Stimulated activated naive B cell treated with anti-CD40 and anti-IgM and Interleukin-4, amounts not matched to agents 10 μg/mL and 1 μg/mL and 100 μg/mL, for 72 hours (primary cell): ENCODE measurements around the gene JAKMIP2.
"Not testable (repeated sequence)": the region's sequence is repeated elsewhere in the genome, so short reads cannot be mapped to it uniquely, and the experiment has no call there.

Experiments used
- ATAC-seq, 2 donors: fragments of 150-1000 bp; cut with Tn5 transposase; replicated peaks; 2 replicates each; pipeline ENCODE4 v1.10.0; 2021; ENCODE audit warnings: moderate library complexity in 1 of 2
- DNase-seq: peaks from one replicate; pipeline ENCODE4 v3.0.0; 2021
- H3K27ac Mint-ChIP-seq: one replicate; pipeline ENCODE4 v1.8.0; 2022; ENCODE audit warnings: mild to moderate bottlenecking, mixed read lengths
- H3K27me3 Mint-ChIP-seq, 2 donors: one replicate each; pipeline ENCODE4 v1.8.0; 2022; ENCODE audit warnings: mixed read lengths in 2 of 2
- H3K36me3 Mint-ChIP-seq, 2 donors: one replicate each; pipeline ENCODE4 v1.8.0; 2022; ENCODE audit warnings: mixed read lengths in 2 of 2, mild to moderate bottlenecking in 1 of 2
- H3K4me1 Mint-ChIP-seq, 2 donors: one replicate each; pipeline ENCODE4 v1.8.0; 2022; ENCODE audit warnings: mixed read lengths in 2 of 2, mild to moderate bottlenecking in 1 of 2
- H3K4me3 Mint-ChIP-seq, 2 donors: one replicate each; pipeline ENCODE4 v1.8.0; 2022; ENCODE audit warnings: mild to moderate bottlenecking in 2 of 2, mixed read lengths in 2 of 2, moderate library complexity in 1 of 2
- H3K9me3 Mint-ChIP-seq, 2 donors: one replicate each; pipeline ENCODE4 v1.8.0; 2022; ENCODE audit warnings: mixed read lengths in 2 of 2, mild to moderate bottlenecking in 1 of 2

Gene JAKMIP2

GRCh38 chr5:147782110-147783028 is at the start of gene JAKMIP2:
TSS of gene JAKMIP2 (minus strand) at chr5:147782728. CDS start at chr5:147671806, 110,922 bp downstream.
- H3K27me3 Mint-ChIP-seq, result no peaks in the 10 kb centered on the region
- H3K4me1 Mint-ChIP-seq, result peaks cover 6 to 10% of the 10 kb centered on the region in 2 donors
- H3K36me3 Mint-ChIP-seq, result no peaks in the 10 kb centered on the region
- peak; percentile 99 for ATAC-seq
- H3K9me3 Mint-ChIP-seq, result no peaks in the 10 kb centered on the region
- peak within 1 kb of the TSS; percentile 80 to 93 for H3K4me3 Mint-ChIP-seq
- peak; percentile 86 for DNase-seq
- peak within 1 kb of the TSS; percentile 62 for H3K27ac Mint-ChIP-seq

- no peak for DNase-seq
- Mint-ChIP-seq H3K36me3 (no peaks in the 10 kb centered on the region), H3K4me1 (no peaks in the 10 kb centered on the region), H3K9me3 (no peaks in the 10 kb centered on the region), H3K27ac (no peak within 1 kb of the TSS), H3K27me3 (no peaks in the 10 kb centered on the region), H3K4me3 (no peak within 1 kb of the TSS)
- ATAC-seq, result no peak
Measured at GRCh38 chr5:147831465-147831864, 48.9 kb upstream of the JAKMIP2 start, which contains the start of gene SPINK1. TSS of gene SPINK1 (minus strand) at chr5:147831671. CDS start at chr5:147831577, 94 bp downstream.

GRCh38 chr5:147830035-147830434 is 47.5 kb upstream of the JAKMIP2 start:
- no peak for DNase-seq
- Mint-ChIP-seq H3K4me3 (no peak overlapping the region), H3K9me3 (no peaks in the 10 kb centered on the region), H3K4me1 (no peaks in the 10 kb centered on the region), H3K27me3 (no peaks in the 10 kb centered on the region), H3K36me3 (no peaks in the 10 kb centered on the region), H3K27ac (no peak overlapping the region)
- no peak for ATAC-seq

- H3K4me3 Mint-ChIP-seq, DNase-seq, ATAC-seq, H3K36me3 Mint-ChIP-seq, H3K27me3 Mint-ChIP-seq, H3K9me3 Mint-ChIP-seq, H3K4me1 Mint-ChIP-seq, H3K27ac Mint-ChIP-seq: not testable (repeated sequence)
Measured at GRCh38 chr5:147827017-147827416, 44.5 kb upstream of the JAKMIP2 start.

- no peaks in the 10 kb centered on the region for H3K36me3 Mint-ChIP-seq
- H3K27me3 Mint-ChIP-seq, result peaks cover 0 to 2% of the 10 kb centered on the region in 2 donors
- no peak overlapping the region for H3K4me3 Mint-ChIP-seq
- DNase-seq (no peak), ATAC-seq (no peak)
- H3K4me1 Mint-ChIP-seq, result no peaks in the 10 kb centered on the region
- H3K27ac Mint-ChIP-seq, result no peak overlapping the region
- H3K9me3 Mint-ChIP-seq, result no peaks in the 10 kb centered on the region
Measured at GRCh38 chr5:147826361-147826760, 43.8 kb upstream of the JAKMIP2 start.

- peaks cover 0 to 3% of the 10 kb centered on the region in 2 donors for H3K27me3 Mint-ChIP-seq
- no peak overlapping the region for H3K27ac Mint-ChIP-seq
- peak; percentile 92 to 94 for ATAC-seq
- H3K4me1 Mint-ChIP-seq, result no peaks in the 10 kb centered on the region
- no peaks in the 10 kb centered on the region for H3K9me3 Mint-ChIP-seq
- H3K36me3 Mint-ChIP-seq, result no peaks in the 10 kb centered on the region
- H3K4me3 Mint-ChIP-seq, result no peak overlapping the region
- DNase-seq, result peak; percentile 11
Measured at GRCh38 chr5:147822686-147823491, 40.4 kb upstream of the JAKMIP2 start.

GRCh38 chr5:147822222-147822621 is 39.7 kb upstream of the JAKMIP2 start:
- H3K9me3 Mint-ChIP-seq, H3K4me1 Mint-ChIP-seq, H3K4me3 Mint-ChIP-seq, H3K27ac Mint-ChIP-seq, H3K36me3 Mint-ChIP-seq, H3K27me3 Mint-ChIP-seq, DNase-seq: not testable (repeated sequence)
- ATAC-seq, result peak in 1 of 2 donors; percentile 7

- H3K4me1 Mint-ChIP-seq, result no peaks in the 10 kb centered on the region
- DNase-seq (no peak), ATAC-seq (no peak)
- H3K27me3 Mint-ChIP-seq, result peaks cover 0 to 7% of the 10 kb centered on the region in 2 donors
- H3K36me3 Mint-ChIP-seq, result no peaks in the 10 kb centered on the region
- no peak overlapping the region for H3K27ac Mint-ChIP-seq
- H3K9me3 Mint-ChIP-seq, result no peaks in the 10 kb centered on the region
- no peak overlapping the region for H3K4me3 Mint-ChIP-seq
Measured at GRCh38 chr5:147821766-147822165, 39.2 kb upstream of the JAKMIP2 start.

GRCh38 chr5:147819261-147819770 is 36.8 kb upstream of the JAKMIP2 start:
- DNase-seq (no peak), ATAC-seq (no peak)
- Mint-ChIP-seq H3K4me1 (no peaks in the 10 kb centered on the region), H3K4me3 (no peak overlapping the region), H3K36me3 (no peaks in the 10 kb centered on the region), H3K27me3 (peaks cover 0 to 7% of the 10 kb centered on the region in 2 donors), H3K9me3 (no peaks in the 10 kb centered on the region), H3K27ac (no peak overlapping the region)

GRCh38 chr5:147818290-147818689 is 35.8 kb upstream of the JAKMIP2 start:
- Mint-ChIP-seq H3K36me3 (no peaks in the 10 kb centered on the region), H3K9me3 (no peaks in the 10 kb centered on the region), H3K27ac (no peak overlapping the region), H3K4me3 (no peak overlapping the region), H3K27me3 (peaks cover 0 to 7% of the 10 kb centered on the region in 2 donors), H3K4me1 (no peaks in the 10 kb centered on the region)
- DNase-seq (no peak), ATAC-seq (peak in 1 of 2 donors; percentile 25)

GRCh38 chr5:147813696-147814095 is 31.2 kb upstream of the JAKMIP2 start:
- Mint-ChIP-seq H3K4me3 (no peak overlapping the region), H3K4me1 (no peaks in the 10 kb centered on the region), H3K36me3 (no peaks in the 10 kb centered on the region), H3K27me3 (peaks cover 0 to 8% of the 10 kb centered on the region in 2 donors), H3K27ac (no peak overlapping the region), H3K9me3 (no peaks in the 10 kb centered on the region)
- no peak for ATAC-seq
- no peak for DNase-seq

GRCh38 chr5:147809830-147810666 is 27.5 kb upstream of the JAKMIP2 start:
- H3K4me1 Mint-ChIP-seq, result peaks cover 2 to 4% of the 10 kb centered on the region in 2 donors
- H3K27me3 Mint-ChIP-seq, result peaks cover 4 to 5% of the 10 kb centered on the region in 2 donors
- no peak for ATAC-seq
- no peak overlapping the region for H3K4me3 Mint-ChIP-seq
- no peaks in the 10 kb centered on the region for H3K9me3 Mint-ChIP-seq
- no peak overlapping the region for H3K27ac Mint-ChIP-seq
- H3K36me3 Mint-ChIP-seq, result no peaks in the 10 kb centered on the region
- no peak for DNase-seq

GRCh38 chr5:147805030-147805454 is 22.5 kb upstream of the JAKMIP2 start:
- DNase-seq, result peak; percentile 39
- Mint-ChIP-seq H3K36me3 (no peaks in the 10 kb centered on the region), H3K27ac (no peak overlapping the region)

More at GRCh38 chr5:147805030-147805454, 22.5 kb upstream of the JAKMIP2 start:
- no peaks in the 10 kb centered on the region for H3K9me3 Mint-ChIP-seq
- H3K27me3 Mint-ChIP-seq, result peaks cover 25 to 35% of the 10 kb centered on the region in 2 donors
- H3K4me3 Mint-ChIP-seq, result no peak overlapping the region
- H3K4me1 Mint-ChIP-seq, result peaks cover 6 to 15% of the 10 kb centered on the region in 2 donors
- peak; percentile 99 for ATAC-seq
